Epithelial cell of proximal tubule (primary cell): ENCODE results near the gene POU3F2. TPM values are rescaled to one million over a fixed set of nuclear protein-coding genes. Genes with fewer than 3 reads are reported as not detected.

Experiments used
- DNase-seq: peaks from one replicate; pipeline ENCODE4 v3.0.0-alpha.2; 2011; ENCODE audit warnings: low read depth
- H3K4me3 ChIP-seq: 2 replicates; pipeline ENCODE4 v1.5.1; 2011; ENCODE audit warnings: low read depth, mild to moderate bottlenecking, low read length
- CTCF ChIP-seq: conservative IDR thresholded peaks from 2 replicates; pipeline ENCODE4 v1.5.1; 2012; ENCODE audit warnings: low read depth, mild to moderate bottlenecking, low read length
- total RNA-seq: library from RNA; depleted of rRNA; stranded (reverse); fragments of >200 nt; gene quantifications from 2 replicates; pipeline ENCODE4 v1.2.3, GENCODE V29; 2015

POU3F2 gene
- total RNA-seq, 1 donor from 2014 or later, result not detected

GRCh38 chr6:98836025-98836961 lies 1.9 kb downstream of the POU3F2 start:
- no peak for DNase-seq
- TF ChIP-seq CTCF, result no peak
- H3K4me3 ChIP-seq, result no peak overlapping the region

- no peak overlapping the region for H3K4me3 ChIP-seq
- DNase-seq, result no peak
- no peak for TF ChIP-seq CTCF
These were observed 2.9 kb downstream of the POU3F2 start for GRCh38 chr6:98836962-98837944.

GRCh38 chr6:98838032-98838431 lies 3.7 kb downstream of the POU3F2 start:
- no peak overlapping the region for H3K4me3 ChIP-seq

GRCh38 chr6:98838975-98839374 lies 4.6 kb downstream of the POU3F2 start:
- no peak overlapping the region for H3K4me3 ChIP-seq
- TF ChIP-seq CTCF, result no peak
- no peak for DNase-seq

More at GRCh38 chr6:98838032-98838431, 3.7 kb downstream of the POU3F2 start:
- DNase-seq, result no peak
- TF ChIP-seq CTCF, result no peak

- TF ChIP-seq CTCF, result peak; percentile 54
- DNase-seq, result no peak
- H3K4me3 ChIP-seq, result no peak overlapping the region
These were observed 5.5 kb downstream of the POU3F2 start for GRCh38 chr6:98839781-98840361.

- DNase-seq, result no peak
- H3K4me3 ChIP-seq, result no peak overlapping the region
- TF ChIP-seq CTCF, result no peak
These were observed 6.0 kb downstream of the POU3F2 start for GRCh38 chr6:98840385-98840784.
